Activated CD8-positive, alpha-beta T cell treated with anti-CD3 and anti-CD28 coated beads, Interleukin-2, amount 10 ng/mL, durations not matched to agents 7 days and 5 days (primary cell): Measurements from ENCODE around the gene IGF1R. TPM values are rescaled to one million over a fixed set of nuclear protein-coding genes. Genes with fewer than 3 reads are reported as not detected.

ENCODE experiments used
- ATAC-seq: fragments of 150-1000 bp; cut with Tn5 transposase; one replicate; pipeline ENCODE4 v1.10.0; 2021; ENCODE audit warnings: moderate library complexity
- CTCF ChIA-PET: fragments of 350-600 bp; sonication (Branson Sonifier 250); formaldehyde crosslinking; loops from one replicate; lab custom pipeline; 2021; ENCODE audit warnings: antibody characterized with exemption; lab: Charles Lee
- POLR2A ChIA-PET: fragments of 350-600 bp; sonication (Branson Sonifier 250); formaldehyde crosslinking; loops from one replicate; lab custom pipeline; 2021; ENCODE audit warnings: antibody characterized with exemption; lab: Charles Lee
- DNase-seq: peaks from one replicate; pipeline ENCODE4 v3.0.0-alpha.2; 2020
- H3K27ac Mint-ChIP-seq: one replicate; pipeline ENCODE4 v1.8.0; 2021; ENCODE audit warnings: mild to moderate bottlenecking, mixed read lengths
- H3K27me3 Mint-ChIP-seq: one replicate; pipeline ENCODE4 v1.8.0; 2021; ENCODE audit warnings: low read depth, mixed read lengths
- H3K36me3 Mint-ChIP-seq: one replicate; pipeline ENCODE4 v1.8.0; 2021; ENCODE audit warnings: low read depth, mixed read lengths
- H3K4me1 Mint-ChIP-seq: one replicate; pipeline ENCODE4 v1.8.0; 2021; ENCODE audit warnings: low read depth, mixed read lengths
- H3K4me3 Mint-ChIP-seq: one replicate; pipeline ENCODE4 v1.8.0; 2021; ENCODE audit warnings: mild to moderate bottlenecking, mixed read lengths
- H3K9me3 Mint-ChIP-seq: one replicate; pipeline ENCODE4 v1.8.0; 2022; ENCODE audit warnings: mixed read lengths; ENCODE audit not compliant: insufficient read depth
- total RNA-seq, 2 experiments: library from RNA; stranded (reverse); gene quantifications; one replicate each; pipeline ENCODE4 v1.2.3, GENCODE V29; 2021

Gene IGF1R
- total RNA-seq, 2 experiments from 2014 or later = 9.1 to 10.6 TPM

- Mint-ChIP-seq H3K4me1 (peaks cover 11% of the 10 kb centered on the region), H3K4me3 (no peak overlapping the region), H3K36me3 (peaks cover 16% of the 10 kb centered on the region), H3K27ac (no peak overlapping the region), H3K9me3 (no peaks in the 10 kb centered on the region), H3K27me3 (no peaks in the 10 kb centered on the region)
- ATAC-seq (no peak), DNase-seq (no peak)
- POLR2A ChIA-PET = no interaction called here
- CTCF ChIA-PET = interaction anchor here (1.0 to 1.8 kb wide), 2 partner anchors 63 to 358 kb away, joined by 3 read pairs; no protein-coding TSS in a partner anchor
These were observed 266.3 kb downstream of the IGF1R start for GRCh38 chr15:98914626-98915025.

- ChIA-PET POLR2A (no interaction called here), CTCF (interaction anchor here (1.0 kb wide), 1 partner anchor 35 kb away, joined by 3 read pairs; no protein-coding TSS in a partner anchor)
- ATAC-seq = no peak
- no peak overlapping the region for H3K27ac Mint-ChIP-seq
- H3K4me1 Mint-ChIP-seq = peaks cover 27% of the 10 kb centered on the region
- no peaks in the 10 kb centered on the region for H3K9me3 Mint-ChIP-seq
- peaks cover 18% of the 10 kb centered on the region for H3K36me3 Mint-ChIP-seq
- no peaks in the 10 kb centered on the region for H3K27me3 Mint-ChIP-seq
- DNase-seq = no peak
- no peak overlapping the region for H3K4me3 Mint-ChIP-seq
These were observed 268.5 kb downstream of the IGF1R start for GRCh38 chr15:98916826-98917225.

GRCh38 chr15:98917417-98917816 is 269.1 kb downstream of the IGF1R start:
- ChIA-PET POLR2A (no interaction called here), CTCF (no interaction called here)

GRCh38 chr15:98920091-98920880 is 271.9 kb downstream of the IGF1R start:
- CTCF ChIA-PET = no interaction called here
- Mint-ChIP-seq H3K36me3 (peaks cover 12% of the 10 kb centered on the region), H3K27ac (peak overlapping the region; percentile 19)

More at GRCh38 chr15:98917417-98917816, 269.1 kb downstream of the IGF1R start:
- Mint-ChIP-seq H3K27ac (no peak overlapping the region), H3K9me3 (no peaks in the 10 kb centered on the region), H3K4me1 (peaks cover 27% of the 10 kb centered on the region), H3K27me3 (no peaks in the 10 kb centered on the region), H3K36me3 (peaks cover 18% of the 10 kb centered on the region), H3K4me3 (no peak overlapping the region)
- ATAC-seq (no peak), DNase-seq (no peak)

GRCh38 chr15:98923171-98923570 is 274.8 kb downstream of the IGF1R start:
- CTCF ChIA-PET = no interaction called here
- Mint-ChIP-seq H3K36me3 (peaks cover 7% of the 10 kb centered on the region), H3K4me1 (peaks cover 20% of the 10 kb centered on the region), H3K27ac (no peak overlapping the region), H3K27me3 (no peaks in the 10 kb centered on the region), H3K9me3 (no peaks in the 10 kb centered on the region), H3K4me3 (no peak overlapping the region)
- DNase-seq (no peak), ATAC-seq (no peak)
- POLR2A ChIA-PET = no interaction called here

More at GRCh38 chr15:98920091-98920880, 271.9 kb downstream of the IGF1R start:
- POLR2A ChIA-PET = no interaction called here
- no peaks in the 10 kb centered on the region for H3K9me3 Mint-ChIP-seq
- no peak for DNase-seq
- no peak overlapping the region for H3K4me3 Mint-ChIP-seq
- peaks cover 23% of the 10 kb centered on the region for H3K4me1 Mint-ChIP-seq
- H3K27me3 Mint-ChIP-seq = no peaks in the 10 kb centered on the region
- no peak for ATAC-seq

GRCh38 chr15:98923579-98923978 is 275.2 kb downstream of the IGF1R start:
- no peak overlapping the region for H3K27ac Mint-ChIP-seq
- peaks cover 20% of the 10 kb centered on the region for H3K4me1 Mint-ChIP-seq
- POLR2A ChIA-PET = no interaction called here
- no peaks in the 10 kb centered on the region for H3K9me3 Mint-ChIP-seq
- DNase-seq (no peak), ATAC-seq (no peak)
- CTCF ChIA-PET = interaction anchor here (1.4 kb wide), 1 partner anchor 153 kb away, joined by 3 read pairs; no protein-coding TSS in a partner anchor
- H3K4me3 Mint-ChIP-seq = no peak overlapping the region
- H3K36me3 Mint-ChIP-seq = peaks cover 7% of the 10 kb centered on the region
- no peaks in the 10 kb centered on the region for H3K27me3 Mint-ChIP-seq

GRCh38 chr15:98924401-98925049 is 276.2 kb downstream of the IGF1R start:
- Mint-ChIP-seq H3K27me3 (no peaks in the 10 kb centered on the region), H3K4me1 (peaks cover 17% of the 10 kb centered on the region), H3K27ac (no peak overlapping the region), H3K9me3 (no peaks in the 10 kb centered on the region), H3K4me3 (no peak overlapping the region), H3K36me3 (peaks cover 2% of the 10 kb centered on the region)
- ATAC-seq (no peak), DNase-seq (no peak)
- CTCF ChIA-PET = interaction anchor here (1.4 kb wide), 1 partner anchor 152 kb away, joined by 3 read pairs; no protein-coding TSS in a partner anchor
- POLR2A ChIA-PET = no interaction called here

GRCh38 chr15:98926236-98926635 is 277.9 kb downstream of the IGF1R start:
- ChIA-PET CTCF (no interaction called here), POLR2A (no interaction called here)

GRCh38 chr15:98927022-98927421 is 278.7 kb downstream of the IGF1R start:
- H3K27me3 Mint-ChIP-seq = no peaks in the 10 kb centered on the region
- CTCF ChIA-PET = no interaction called here
- no peaks in the 10 kb centered on the region for H3K9me3 Mint-ChIP-seq
- H3K4me1 Mint-ChIP-seq = no peaks in the 10 kb centered on the region
- H3K36me3 Mint-ChIP-seq = no peaks in the 10 kb centered on the region
- no peak overlapping the region for H3K27ac Mint-ChIP-seq
- ATAC-seq = no peak
- DNase-seq = no peak
- no peak overlapping the region for H3K4me3 Mint-ChIP-seq
- POLR2A ChIA-PET = no interaction called here

More at GRCh38 chr15:98926236-98926635, 277.9 kb downstream of the IGF1R start:
- H3K27me3 Mint-ChIP-seq = no peaks in the 10 kb centered on the region
- no peak for ATAC-seq
- H3K36me3 Mint-ChIP-seq = no peaks in the 10 kb centered on the region
- H3K4me1 Mint-ChIP-seq = no peaks in the 10 kb centered on the region
- H3K9me3 Mint-ChIP-seq = no peaks in the 10 kb centered on the region
- H3K27ac Mint-ChIP-seq = no peak overlapping the region
- no peak overlapping the region for H3K4me3 Mint-ChIP-seq
- no peak for DNase-seq

- POLR2A ChIA-PET = no interaction called here
- Mint-ChIP-seq H3K27me3 (no peaks in the 10 kb centered on the region), H3K36me3 (no peaks in the 10 kb centered on the region), H3K9me3 (no peaks in the 10 kb centered on the region), H3K27ac (no peak overlapping the region), H3K4me1 (no peaks in the 10 kb centered on the region), H3K4me3 (no peak overlapping the region)
- ATAC-seq (no peak), DNase-seq (no peak)
- CTCF ChIA-PET = no interaction called here
These were observed 279.7 kb downstream of the IGF1R start for GRCh38 chr15:98927996-98928395.

GRCh38 chr15:98930576-98930975 is 282.2 kb downstream of the IGF1R start:
- POLR2A ChIA-PET = no interaction called here
- CTCF ChIA-PET = no interaction called here
- Mint-ChIP-seq H3K27ac (no peak overlapping the region), H3K36me3 (no peaks in the 10 kb centered on the region), H3K4me1 (no peaks in the 10 kb centered on the region), H3K27me3 (no peaks in the 10 kb centered on the region), H3K4me3 (no peak overlapping the region), H3K9me3 (no peaks in the 10 kb centered on the region)
- no peak for DNase-seq
- ATAC-seq = no peak

GRCh38 chr15:98931004-98931403 is 282.7 kb downstream of the IGF1R start:
- ATAC-seq = no peak
- Mint-ChIP-seq H3K27ac (no peak overlapping the region), H3K4me1 (no peaks in the 10 kb centered on the region), H3K4me3 (no peak overlapping the region), H3K9me3 (no peaks in the 10 kb centered on the region), H3K36me3 (no peaks in the 10 kb centered on the region), H3K27me3 (no peaks in the 10 kb centered on the region)
- POLR2A ChIA-PET = no interaction called here
- CTCF ChIA-PET = no interaction called here
- DNase-seq = no peak
